CD4-positive, alpha-beta T cell treated with Interleukin-17A for 4 hours (primary cell): ENCODE measurements around the gene MYO7A.

Source experiments
- DNase-seq: peaks from one replicate; pipeline ENCODE4 v3.0.0-alpha.2; 2020; ENCODE audit warnings: mixed read lengths

Gene MYO7A

DNA sequence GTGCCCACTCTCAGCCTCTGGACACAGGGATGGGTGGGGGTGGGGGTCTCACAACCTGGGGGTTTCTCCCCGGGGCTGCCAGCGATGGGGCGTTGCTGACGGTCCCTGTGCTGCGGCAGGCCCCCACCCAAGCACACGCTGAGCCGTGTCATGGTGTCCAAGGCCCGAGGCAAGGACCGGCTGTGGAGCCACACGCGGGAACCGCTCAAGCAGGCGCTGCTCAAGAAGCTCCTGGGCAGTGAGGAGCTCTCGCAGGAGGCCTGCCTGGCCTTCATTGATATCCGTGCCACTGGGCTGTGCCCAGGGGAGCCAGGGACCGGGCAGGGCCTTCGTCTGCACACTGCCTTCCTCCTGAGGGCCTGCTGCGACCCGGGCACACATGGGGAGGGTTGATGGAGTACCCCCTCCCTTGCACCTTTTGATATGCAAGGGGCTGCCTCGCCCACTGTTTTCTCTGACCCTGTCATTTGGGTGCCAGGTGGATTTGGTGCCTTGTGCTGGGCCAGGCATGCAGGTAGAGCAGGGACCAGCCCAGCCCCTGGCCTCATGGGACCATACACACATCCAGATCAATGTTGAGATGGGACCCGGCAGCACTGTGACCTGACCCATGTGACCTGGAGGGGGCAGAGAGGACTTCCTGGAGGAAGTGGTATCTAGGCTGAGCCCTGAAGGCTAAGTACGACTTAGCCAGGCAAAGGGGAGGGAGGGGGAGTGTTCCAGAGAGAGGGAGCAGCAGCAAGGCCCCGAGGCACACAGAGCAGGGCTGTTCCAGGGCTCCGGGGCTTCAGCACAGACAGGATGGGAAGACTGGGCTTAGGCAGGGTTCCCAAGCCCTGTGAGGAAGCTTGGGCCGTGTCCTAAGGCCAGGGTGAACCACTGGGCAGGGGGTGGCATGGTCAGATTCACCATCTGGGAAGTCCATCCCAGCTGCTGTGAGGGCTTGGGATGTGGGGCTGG, 75.2 kb downstream of the MYO7A start:
- no peak for DNase-seq

DNA sequence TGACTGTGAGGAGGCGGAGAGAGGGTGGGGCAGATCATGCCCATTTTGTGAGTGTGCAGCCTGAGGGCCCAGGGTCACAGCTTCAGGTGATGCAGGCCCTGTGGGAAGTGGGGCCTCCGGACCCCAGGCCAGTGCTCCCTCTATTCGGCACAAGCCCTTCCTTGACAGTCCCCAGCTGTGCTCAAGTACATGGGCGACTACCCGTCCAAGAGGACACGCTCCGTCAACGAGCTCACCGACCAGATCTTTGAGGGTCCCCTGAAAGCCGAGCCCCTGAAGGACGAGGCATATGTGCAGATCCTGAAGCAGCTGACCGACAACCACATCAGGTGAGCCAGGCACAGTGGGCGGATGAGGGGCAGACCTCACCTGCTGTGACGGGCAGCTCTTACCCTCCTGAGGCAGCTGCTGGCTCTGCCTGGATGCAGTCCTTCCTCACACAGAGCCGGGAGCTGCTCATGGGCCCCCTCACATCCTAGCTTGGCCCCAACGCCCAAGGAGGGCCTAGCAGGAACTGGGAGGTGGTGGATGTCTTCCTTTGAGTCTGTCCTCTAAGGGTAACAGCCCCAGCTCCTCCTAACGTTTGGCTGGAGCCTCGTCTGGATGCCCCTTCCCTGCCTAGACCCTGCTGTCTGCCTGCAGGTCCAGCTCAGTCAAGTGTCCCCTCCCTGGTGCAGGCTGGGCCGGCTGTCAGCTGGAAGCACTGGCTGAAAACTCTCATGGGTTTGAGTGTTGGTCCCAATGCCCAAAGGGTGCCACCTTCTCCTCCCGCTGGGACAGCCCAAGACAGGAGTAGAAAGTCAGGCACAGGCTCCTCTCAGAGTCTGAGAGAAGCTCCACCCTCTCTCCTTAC, 76.1 kb downstream of the MYO7A start:
- no peak for DNase-seq

DNA sequence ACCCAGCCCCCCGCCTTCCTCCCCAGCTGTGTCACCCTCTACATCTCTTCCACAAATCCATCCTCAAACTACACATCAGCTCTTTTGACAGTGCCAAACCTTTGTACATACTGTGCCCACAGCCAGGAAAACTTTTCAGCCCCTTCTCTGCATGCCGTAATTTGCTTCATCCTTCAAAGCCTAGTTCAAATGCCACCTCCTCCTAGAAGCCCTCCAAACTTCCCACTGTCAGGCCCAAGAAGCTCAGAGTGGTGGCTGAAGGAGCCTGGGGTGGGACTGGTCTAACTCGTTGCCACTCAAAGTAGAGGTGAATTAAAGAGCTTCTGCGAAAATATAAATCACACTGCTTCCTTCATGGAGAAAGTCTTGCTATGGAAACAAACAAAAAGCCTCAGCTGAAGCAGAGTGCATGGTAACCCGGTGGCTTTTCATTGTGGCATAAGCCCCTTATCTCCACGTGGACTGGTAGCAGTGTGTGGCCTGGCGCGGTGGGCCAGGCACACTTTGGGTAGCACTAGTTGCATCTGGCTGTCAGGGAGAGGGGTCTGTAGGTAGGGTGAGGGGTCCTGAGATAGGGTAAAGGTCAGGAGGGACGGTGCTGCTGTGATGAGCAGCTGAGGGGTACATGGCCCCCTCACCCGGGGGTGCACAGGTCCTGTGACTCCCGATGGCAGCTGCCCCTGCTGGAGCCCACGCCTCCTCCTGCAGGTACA, 76.9 kb downstream of the MYO7A start:
- no peak for DNase-seq

DNA sequence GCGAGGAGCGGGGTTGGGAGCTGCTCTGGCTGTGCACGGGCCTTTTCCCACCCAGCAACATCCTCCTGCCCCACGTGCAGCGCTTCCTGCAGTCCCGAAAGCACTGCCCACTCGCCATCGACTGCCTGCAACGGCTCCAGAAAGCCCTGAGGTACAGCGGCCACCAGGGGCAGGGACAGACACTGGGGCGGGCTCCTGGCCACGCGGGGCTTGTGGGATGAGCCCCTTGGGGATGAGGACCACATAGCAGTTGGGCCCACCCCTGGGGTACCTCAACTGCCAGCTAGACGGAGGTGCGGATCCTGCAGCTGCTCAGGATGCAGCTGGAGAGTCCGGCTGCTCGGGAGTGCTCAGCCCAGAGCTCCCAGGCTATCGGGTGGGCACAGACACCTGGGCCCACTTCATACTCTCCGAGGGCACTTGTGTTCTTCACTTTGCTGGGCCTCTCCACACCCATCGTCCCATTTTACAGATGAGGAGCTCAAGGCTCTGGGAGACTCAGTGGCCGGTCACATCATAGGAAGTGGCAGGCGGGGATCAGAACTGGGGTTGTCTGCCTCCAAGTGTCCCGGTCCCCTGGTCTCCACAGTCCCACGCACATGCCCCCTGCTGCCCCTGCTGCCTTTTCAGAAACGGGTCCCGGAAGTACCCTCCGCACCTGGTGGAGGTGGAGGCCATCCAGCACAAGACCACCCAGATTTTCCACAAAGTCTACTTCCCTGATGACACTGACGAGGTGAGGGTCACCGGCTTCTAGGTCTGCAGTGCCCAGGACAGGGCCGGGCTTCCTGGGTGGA, 77.6 kb downstream of the MYO7A start:
- DNase-seq: no peak

DNA sequence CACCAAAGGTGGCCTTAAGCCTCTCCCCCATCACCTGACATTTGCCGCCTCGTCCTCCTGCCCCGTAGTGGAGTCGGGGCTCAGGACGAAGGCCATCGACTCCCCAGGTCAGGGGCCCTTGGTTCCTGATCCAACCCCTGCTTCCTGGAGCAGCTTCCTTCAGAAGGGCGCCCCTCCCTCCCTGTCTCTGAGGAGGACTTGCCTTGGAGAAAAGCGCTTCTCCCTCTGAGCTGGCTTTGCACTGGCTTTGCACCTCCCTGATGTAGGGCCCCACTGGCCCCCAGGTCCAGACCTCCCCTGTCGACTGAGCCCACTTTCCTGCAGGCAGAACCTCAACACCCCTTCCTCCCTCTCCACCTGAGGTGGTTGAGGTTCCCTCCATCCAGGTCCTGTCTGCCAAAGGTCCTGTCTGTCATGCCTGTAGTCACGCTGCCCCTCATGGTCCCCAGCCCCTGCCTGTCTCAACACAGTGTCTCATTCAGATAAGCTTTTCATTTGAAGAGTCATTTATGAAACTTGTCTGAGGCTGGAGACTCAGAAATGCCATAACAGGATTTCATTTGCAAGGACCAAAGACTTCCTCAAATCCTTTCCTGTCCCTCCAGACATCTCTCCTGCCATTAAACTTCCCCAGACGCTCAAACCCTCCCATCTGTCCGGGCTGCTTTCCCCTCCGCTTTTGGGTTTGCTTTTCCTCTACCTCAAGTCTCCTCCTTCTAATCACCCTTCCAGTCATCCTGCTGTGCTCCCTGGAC, 78.4 kb downstream of the MYO7A start:
- DNase-seq: no peak

DNA sequence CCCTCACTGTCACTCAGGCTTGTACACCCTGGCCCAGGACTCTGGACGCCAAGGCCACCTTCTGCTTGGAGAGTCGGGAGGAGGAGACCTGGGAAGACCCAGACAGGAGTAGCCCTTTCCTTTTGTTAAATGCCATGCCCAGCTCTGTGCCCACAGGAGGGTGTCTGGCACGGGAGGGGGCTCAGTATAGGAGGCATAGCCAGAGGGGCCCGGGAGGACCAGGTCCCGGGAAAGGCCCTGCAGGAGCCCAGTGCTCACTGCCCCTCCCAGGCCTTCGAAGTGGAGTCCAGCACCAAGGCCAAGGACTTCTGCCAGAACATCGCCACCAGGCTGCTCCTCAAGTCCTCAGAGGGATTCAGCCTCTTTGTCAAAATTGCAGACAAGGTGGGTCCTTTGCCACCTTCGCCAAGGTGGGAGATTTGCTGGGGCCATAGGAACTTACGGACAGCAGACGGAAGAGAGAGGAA, 79.0 kb downstream of the MYO7A start:
- no peak for DNase-seq

DNA sequence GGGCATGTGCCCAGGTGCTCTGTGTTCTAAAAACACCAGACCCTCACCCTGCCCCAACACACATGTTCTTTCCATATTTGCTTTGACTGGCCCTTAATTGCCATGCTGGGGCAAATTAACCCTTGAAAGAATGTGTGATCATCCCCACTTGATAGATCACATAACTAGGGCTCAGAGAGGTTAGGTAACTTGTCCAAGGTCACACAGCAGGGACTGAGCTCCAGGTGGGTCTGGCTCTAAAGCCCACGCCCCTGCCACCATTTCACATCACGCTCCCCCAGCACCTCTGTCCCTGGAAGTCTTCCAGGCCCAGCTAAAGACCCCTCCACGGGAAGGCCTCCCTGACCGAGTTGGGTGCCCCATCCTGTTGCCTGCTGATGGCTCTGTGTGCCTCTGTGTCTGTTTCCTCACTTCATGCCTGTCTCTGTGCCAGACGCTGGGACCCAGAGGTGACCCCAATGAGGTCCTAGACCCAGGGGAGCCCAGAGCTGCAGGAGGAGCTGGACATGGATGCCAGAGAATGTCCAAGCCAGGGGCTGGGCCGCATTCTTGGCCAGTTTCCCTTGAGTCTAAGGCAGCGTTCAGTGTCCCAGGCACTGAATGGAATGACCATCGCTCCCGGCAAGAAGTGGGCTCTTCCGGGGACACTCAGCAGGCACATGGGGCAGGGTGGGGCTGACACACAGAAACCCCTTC, 79.7 kb downstream of the MYO7A start:
- DNase-seq: no peak

DNA sequence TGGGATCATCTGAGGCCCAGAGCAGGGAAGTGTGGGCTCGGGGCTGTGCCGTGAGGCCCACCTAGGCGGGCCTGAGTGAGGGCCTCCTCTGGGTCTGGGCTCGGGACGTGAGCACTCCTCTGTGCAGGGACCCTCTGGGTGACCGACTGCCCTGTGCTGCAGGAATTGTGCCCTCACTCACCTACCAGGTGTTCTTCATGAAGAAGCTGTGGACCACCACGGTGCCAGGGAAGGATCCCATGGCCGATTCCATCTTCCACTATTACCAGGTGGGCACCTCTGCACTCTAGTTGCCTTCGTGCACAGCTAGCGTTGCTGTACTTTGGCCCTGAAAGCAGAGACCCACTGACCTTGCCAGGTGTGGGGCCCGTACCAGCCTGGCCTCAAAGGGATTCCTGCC, 80.5 kb downstream of the MYO7A start:
- no peak for DNase-seq

DNA sequence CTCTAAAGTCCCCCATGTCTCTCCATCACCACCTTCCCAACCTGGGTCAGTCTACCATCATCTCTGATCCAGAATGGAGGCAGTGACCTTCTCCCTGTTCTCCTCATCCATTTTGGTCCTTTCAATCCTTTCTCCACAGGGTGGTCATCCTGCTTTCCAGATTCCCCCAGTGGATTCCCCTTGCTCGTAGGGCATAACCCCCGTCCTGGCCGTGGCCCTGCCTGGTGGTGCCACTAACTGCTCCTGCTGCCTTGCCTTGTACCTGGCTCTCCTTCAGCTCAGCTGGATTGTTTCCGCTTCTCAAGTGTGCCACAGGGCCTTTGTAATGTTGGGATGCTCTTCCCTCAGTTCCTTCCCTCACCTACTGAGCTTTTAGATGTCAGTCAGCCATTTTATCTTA, 81.6 kb downstream of the MYO7A start:
- DNase-seq: no peak

DNA sequence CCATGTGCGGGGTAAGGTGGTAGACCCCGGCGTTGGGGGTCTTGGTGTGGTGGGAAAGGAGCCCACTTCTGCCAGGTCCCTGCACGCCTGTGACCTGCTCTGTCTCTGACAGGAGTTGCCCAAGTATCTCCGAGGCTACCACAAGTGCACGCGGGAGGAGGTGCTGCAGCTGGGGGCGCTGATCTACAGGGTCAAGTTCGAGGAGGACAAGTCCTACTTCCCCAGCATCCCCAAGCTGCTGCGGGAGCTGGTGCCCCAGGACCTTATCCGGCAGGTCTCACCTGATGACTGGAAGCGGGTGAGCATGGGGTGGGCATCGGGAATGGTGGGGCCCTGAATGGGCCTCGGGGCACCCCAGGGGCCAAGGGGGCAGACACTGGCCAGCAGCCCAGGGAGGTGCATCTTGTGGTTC, 83.0 kb downstream of the MYO7A start:
- DNase-seq: no peak

DNA sequence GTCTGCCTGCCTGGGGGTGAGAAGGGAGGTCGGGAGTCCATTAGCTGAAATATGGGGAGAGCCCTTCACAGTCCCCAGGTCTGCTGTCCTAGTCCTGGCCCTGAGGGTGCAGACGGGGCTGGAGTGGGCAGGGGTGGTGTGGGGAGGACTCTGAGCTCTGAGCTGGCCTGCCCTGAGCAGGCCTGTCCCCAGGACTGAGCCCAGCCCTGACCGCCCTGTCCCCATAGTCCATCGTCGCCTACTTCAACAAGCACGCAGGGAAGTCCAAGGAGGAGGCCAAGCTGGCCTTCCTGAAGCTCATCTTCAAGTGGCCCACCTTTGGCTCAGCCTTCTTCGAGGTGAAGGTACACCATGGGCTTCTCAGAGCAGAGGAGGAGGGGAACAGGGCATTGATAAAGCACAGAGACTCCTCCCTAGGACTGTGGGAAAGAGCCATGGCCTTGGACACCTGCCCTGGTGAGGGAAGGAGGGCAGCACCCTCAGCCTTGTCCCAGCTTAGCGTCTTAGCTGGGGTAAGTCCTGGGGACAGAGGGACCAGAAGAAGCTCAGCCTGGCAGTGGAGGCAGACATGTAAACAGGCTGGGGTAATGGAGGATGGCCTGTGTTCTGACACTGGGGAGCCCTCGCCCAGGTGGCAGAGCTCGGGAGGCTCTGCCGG, 83.7 kb downstream of the MYO7A start:
- no peak for DNase-seq

DNA sequence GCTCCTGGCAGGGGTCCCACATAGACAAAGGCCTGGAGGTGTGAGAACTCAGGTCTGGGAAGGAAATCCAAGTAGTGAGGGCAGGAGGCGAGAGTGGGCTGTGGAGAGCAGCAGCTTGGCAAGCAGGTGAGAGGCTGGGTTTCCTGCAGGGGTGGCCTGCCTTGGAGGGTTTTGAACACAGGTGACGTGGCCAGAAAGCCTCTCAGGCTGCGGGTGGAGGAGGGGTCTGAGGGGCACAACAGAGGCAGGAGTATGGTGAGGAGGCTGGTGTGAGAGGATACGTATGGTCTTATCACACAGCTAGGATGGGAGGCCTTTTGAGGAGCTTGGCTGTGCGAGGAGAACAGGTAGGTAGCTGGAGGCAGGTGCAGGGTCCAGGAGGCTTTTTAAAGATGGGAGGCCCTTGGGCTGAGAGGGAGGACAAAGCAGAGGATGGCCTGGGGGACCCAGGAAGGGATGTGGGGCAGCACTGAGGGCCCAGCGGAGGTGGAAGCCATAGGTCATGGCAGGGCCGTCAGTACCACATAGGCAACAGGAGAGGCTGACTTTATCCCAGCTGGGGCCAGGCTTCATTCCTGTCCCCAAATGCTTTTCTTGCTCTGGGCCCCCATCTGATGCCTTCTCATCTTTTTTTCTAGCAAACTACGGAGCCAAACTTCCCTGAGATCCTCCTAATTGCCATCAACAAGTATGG, 84.4 kb downstream of the MYO7A start:
- no peak for DNase-seq

DNA sequence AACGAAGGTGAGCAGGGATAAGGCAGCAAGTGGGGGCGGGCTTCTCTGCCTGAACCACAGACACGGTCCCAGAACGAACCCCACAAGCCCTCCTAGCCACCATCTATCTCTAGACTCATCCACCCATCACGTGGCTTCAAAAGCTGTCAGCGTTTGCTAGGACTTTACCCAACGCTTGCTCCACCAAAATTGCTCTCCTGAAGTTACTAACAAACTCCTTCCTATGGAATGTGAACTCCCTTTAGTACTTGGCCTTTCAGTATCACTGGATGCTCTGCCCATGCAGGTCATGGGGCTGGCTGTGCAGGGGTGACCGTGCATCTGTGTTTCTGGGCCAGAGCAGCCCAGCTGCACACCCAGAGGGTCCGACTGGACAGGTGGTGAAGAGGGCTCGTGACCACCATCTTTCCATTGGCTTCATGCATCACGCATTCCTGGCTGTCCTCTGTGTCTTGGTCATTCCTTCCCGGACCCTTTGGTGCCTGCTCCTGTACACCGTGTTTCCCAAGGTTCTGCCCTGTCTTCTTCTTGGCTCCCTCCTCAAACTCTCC, 85.1 kb downstream of the MYO7A start:
- DNase-seq: no peak

DNA sequence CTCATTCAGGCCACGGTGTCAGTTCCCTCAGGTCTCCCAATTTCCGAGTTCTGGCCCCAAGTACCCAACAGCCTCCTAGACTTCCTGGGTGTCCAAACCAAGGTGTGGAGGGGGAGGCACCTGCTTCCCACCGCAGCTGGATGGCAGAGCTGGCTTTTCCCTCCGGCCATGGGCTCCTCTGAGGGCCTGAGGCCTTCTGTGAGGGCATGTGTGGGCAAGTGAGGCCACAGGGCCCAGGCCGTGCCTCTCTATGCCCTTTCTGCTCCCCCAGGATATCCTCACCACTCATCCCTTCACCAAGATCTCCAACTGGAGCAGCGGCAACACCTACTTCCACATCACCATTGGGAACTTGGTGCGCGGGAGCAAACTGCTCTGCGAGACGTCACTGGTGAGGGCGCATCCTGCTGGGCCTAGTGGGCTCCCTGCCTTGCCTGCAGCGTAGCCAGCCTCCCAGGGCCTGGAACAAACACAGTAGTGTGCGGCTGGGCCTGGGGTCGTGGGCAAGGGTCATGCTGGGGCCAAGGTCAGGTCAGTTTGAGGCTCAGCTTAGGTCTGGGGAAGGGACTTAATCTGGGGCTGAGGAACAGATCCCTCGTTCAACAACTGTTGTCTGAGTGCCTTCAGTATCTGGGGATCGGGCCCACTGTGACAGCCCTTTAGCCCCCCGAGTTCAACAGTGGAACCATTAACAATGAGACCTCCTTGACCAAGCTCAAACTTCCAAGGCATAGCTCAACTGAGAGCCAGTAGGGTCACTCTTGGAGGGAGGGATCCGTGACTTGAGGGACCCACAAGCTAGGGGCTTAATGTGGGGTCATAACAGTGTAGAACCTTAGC, 85.8 kb downstream of the MYO7A start:
- no peak for DNase-seq

DNA sequence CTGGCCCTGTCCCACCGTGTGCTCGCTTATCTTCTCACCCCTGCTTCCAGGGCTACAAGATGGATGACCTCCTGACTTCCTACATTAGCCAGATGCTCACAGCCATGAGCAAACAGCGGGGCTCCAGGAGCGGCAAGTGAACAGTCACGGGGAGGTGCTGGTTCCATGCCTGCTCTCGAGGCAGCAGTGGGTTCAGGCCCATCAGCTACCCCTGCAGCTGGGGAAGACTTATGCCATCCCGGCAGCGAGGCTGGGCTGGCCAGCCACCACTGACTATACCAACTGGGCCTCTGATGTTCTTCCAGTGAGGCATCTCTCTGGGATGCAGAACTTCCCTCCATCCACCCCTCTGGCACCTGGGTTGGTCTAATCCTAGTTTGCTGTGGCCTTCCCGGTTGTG, 86.5 kb downstream of the MYO7A start:
- DNase-seq: no peak

DNA sequence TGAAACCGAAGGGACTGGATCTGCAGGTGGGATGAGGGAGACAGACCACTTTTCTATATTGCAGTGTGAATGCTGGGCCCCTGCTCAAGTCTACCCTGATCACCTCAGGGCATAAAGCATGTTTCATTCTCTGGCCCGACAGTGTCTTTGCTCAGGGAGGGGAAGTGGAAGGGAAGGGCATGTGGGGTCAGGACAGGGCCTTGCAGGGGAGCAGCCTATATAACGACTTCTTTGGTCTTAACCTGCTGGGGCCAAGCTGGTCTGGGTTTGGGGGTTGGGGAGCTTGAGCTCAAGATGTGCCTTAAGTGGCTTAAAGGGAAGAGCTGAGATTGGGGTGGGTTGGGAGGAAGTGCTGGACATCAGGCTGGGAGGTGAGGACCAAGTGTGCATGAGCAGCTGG, 87.1 kb downstream of the MYO7A start:
- no peak for DNase-seq

DNA sequence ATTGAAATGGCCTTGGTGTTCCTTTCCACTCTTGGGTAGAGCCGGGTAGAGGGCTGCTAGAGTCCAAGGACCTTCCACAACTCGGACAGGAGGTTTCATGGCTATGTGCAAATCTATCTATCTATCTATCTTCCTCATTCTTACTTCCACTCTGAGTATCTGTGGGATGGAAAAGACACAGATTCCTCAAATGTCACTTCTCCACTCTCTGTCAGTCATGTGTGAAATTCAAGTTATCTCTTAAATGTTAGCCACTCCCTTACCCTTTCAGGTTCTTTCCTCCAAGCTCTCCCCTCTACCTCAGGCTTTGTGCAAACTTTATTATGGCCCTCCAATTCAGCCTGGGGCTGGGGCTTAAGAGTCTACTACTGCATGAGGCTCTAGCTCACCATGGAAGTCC, 89.1 kb downstream of the MYO7A start:
- no peak for DNase-seq

DNA sequence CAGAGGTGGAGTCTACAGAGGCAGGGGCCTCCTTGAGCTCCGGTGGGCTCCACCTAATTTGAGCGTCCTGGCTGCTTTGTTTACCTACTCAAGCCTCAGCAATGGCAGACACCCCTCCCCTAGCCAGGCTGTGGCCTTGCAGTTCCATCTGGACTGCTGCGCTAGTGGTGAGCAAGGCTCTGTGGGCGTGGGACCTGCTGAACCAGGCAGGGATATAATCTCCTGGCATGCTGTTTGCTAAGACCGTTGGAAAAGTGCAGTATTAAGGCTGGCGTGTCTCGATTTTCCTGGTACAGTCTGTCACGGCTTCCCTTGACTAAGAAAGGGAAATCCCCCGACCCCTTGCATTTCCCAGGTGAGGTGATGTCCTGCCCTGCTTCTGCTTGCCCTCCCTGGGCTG, 95.8 kb downstream of the MYO7A start:
- no peak for DNase-seq
